Adrenal gland (tissue), 12 donors: ENCODE measurements around the gene ATXN1. TPM values are rescaled to one million over a fixed set of nuclear protein-coding genes. Genes with fewer than 3 reads are reported as not detected.

ENCODE experiments used
- DNase-seq, 7 donors: peaks; one replicate each; pipeline ENCODE4 v3.0.0-alpha.2; 2019 to 2020
- H3K27ac ChIP-seq, 5 donors: fragments of 200-600 bp; sonication (generic) in 4 of 5; 1 replicate in 3 of 5; 2 replicates in 2 of 5; pipeline versions ENCODE4 v1.5.1 to v1.8.0; 2016 to 2020; ENCODE audit warnings: mild to moderate bottlenecking in 1 of 5
- H3K27me3 ChIP-seq: fragments of 200-600 bp; 2 replicates; pipeline ENCODE4 v1.8.0; 2021
- H3K36me3 ChIP-seq, 2 donors: fragments of 200-600 bp; replicated peaks in 1 of 2; 1 replicate in 1 of 2; 2 replicates in 1 of 2; pipeline versions ENCODE4 v1.5.1 to v1.8.0; 2018 to 2022
- H3K4me1 ChIP-seq, 2 donors: fragments of 200-600 bp; replicated peaks in 1 of 2; 1 replicate in 1 of 2; 2 replicates in 1 of 2; pipeline versions ENCODE4 v1.5.1 to v1.8.0; 2018 to 2021
- H3K4me3 ChIP-seq, 4 donors: fragments of 200-600 bp; sonication (generic) in 3 of 4; one replicate each; pipeline ENCODE4 v1.5.1; 2016 to 2018
- H3K9me3 ChIP-seq, 3 donors: fragments of 200-600 bp; sonication (generic) in 1 of 3; replicated peaks in 1 of 3; 1 replicate in 2 of 3; 2 replicates in 1 of 3; pipeline versions ENCODE4 v1.5.1 to v1.8.0; 2016 to 2021
- POLR2A ChIP-seq, 2 donors: fragments of 450-650 bp; IDR thresholded peaks; one replicate each; pipeline ENCODE4 v1.6.1; 2017; ENCODE audit warnings: antibody characterized with exemption in 2 of 2, mild to moderate bottlenecking in 2 of 2, moderate library complexity in 1 of 2
- WGBS, 4 donors: extraction: QIAGEN DNeasy Blood & Tissue Kit in 2 of 4; methylation state at CpG; one replicate each; pipeline versions ENCODE4 v1.1.5 to v1.1.7; 2013 to 2017; 5-methylcytosine and 5-hydroxymethylcytosine counted together
- intact Hi-C, 2 donors: fragments of 100-400 bp; cut with DNase I; formaldehyde crosslinking; loops; one replicate each; pipeline versions ENCODE4 v1.14.1 to v1.15.0; 2022 to 2023
- polyA plus RNA-seq, 3 donors: library from polyadenylated mRNA; stranded (reverse); fragments of 200-250 nt in 2 of 3; fragments of 350-450 nt in 1 of 3; fragmentation: Illumina TruSeq in 1 of 3; extraction: RNeasy Lipid Tissue Mini Kit (QIAGEN cat#74804) in 1 of 3; gene quantifications; one replicate each; pipeline ENCODE4 v1.2.3, GENCODE V29; 2013 to 2014
- total RNA-seq, 9 donors: library from RNA; depleted of rRNA in 4 of 9; stranded (reverse); fragments of >200 nt in 4 of 9; fragments of 120-200 nt in 1 of 9; fragmentation: NEBNext Ultra II Directional in 1 of 9; extraction: Animal tissue kit (Norgen Biotek cat#: 25700) in 1 of 9; gene quantifications; one replicate each; pipeline versions ENCODE4 v1.1.0 to v1.2.4, GENCODE V29; 2013 to 2023
- TF ChIP-seq, protein P1 (sequence below), 6 experiments: fragments of 450-650 bp in 4 of 6; fragments of 200-600 bp in 2 of 6; sonication (generic) in 1 of 6; IDR thresholded peaks; 1 replicate in 5 of 6; 2 replicates in 1 of 6; pipeline versions ENCODE4 v1.5.1 to v1.8.0; 2016 to 2021; ENCODE audit warnings: antibody characterized with exemption in 6 of 6, mild to moderate bottlenecking in 2 of 6, moderate library complexity in 1 of 6
- donor health status: healthy with polysubstance abuse.
- donor health status: Bipolar disorder and iron deficiency.
- donor health status: DM: yes; HTN: yes; CAD: no.
- donor health status: DM: no; HTN: no; CAD: no.
- donor health status: DM: no; HTN: no; CAD: no.
- donor health status: DM: yes; HTN: yes; CAD: no.

ATXN1 gene
- total and polyA plus RNA-seq, 12 donors, result 3.4 to 51.3 (median 25.4) TPM

GRCh38 chr6:16476861-16477260 lies 284.4 kb downstream of the ATXN1 start:
- TF ChIP-seq, protein P1, sequence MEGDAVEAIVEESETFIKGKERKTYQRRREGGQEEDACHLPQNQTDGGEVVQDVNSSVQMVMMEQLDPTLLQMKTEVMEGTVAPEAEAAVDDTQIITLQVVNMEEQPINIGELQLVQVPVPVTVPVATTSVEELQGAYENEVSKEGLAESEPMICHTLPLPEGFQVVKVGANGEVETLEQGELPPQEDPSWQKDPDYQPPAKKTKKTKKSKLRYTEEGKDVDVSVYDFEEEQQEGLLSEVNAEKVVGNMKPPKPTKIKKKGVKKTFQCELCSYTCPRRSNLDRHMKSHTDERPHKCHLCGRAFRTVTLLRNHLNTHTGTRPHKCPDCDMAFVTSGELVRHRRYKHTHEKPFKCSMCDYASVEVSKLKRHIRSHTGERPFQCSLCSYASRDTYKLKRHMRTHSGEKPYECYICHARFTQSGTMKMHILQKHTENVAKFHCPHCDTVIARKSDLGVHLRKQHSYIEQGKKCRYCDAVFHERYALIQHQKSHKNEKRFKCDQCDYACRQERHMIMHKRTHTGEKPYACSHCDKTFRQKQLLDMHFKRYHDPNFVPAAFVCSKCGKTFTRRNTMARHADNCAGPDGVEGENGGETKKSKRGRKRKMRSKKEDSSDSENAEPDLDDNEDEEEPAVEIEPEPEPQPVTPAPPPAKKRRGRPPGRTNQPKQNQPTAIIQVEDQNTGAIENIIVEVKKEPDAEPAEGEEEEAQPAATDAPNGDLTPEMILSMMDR (IDR thresholded peaks at IDR 0.05), result no peak
- TF ChIP-seq POLR2A (IDR thresholded peaks at IDR 0.05), result no peak
- Histone ChIP-seq H3K4me3 (no peak overlapping the region), H3K27me3 (no peaks in the 10 kb centered on the region), H3K27ac (no peak overlapping the region), H3K36me3 (no peaks in the 10 kb centered on the region), H3K4me1 (no peaks in the 10 kb centered on the region), H3K9me3 (no peaks in the 10 kb centered on the region)
- intact Hi-C loops, result no loop called here
- 88 to 91% (median 90%) methylated on average over 7 of the region's 7 CpGs for WGBS, 4 donors
- no peak for DNase-seq

- Histone ChIP-seq H3K27me3 (no peaks in the 10 kb centered on the region), H3K9me3 (no peaks in the 10 kb centered on the region), H3K27ac (no peak overlapping the region), H3K4me1 (no peaks in the 10 kb centered on the region), H3K36me3 (no peaks in the 10 kb centered on the region), H3K4me3 (no peak overlapping the region)
- intact Hi-C loops, result no loop called here
- 98 to 100% (median 100%) methylated on average over 1 of the region's 1 CpG for WGBS, 4 donors
- TF ChIP-seq, protein P1 (IDR thresholded peaks at IDR 0.05), result no peak
- no peak for TF ChIP-seq POLR2A (IDR thresholded peaks at IDR 0.05)
- DNase-seq, result no peak
Measured at GRCh38 chr6:16475494-16475781, 285.8 kb downstream of the ATXN1 start.

DNA sequence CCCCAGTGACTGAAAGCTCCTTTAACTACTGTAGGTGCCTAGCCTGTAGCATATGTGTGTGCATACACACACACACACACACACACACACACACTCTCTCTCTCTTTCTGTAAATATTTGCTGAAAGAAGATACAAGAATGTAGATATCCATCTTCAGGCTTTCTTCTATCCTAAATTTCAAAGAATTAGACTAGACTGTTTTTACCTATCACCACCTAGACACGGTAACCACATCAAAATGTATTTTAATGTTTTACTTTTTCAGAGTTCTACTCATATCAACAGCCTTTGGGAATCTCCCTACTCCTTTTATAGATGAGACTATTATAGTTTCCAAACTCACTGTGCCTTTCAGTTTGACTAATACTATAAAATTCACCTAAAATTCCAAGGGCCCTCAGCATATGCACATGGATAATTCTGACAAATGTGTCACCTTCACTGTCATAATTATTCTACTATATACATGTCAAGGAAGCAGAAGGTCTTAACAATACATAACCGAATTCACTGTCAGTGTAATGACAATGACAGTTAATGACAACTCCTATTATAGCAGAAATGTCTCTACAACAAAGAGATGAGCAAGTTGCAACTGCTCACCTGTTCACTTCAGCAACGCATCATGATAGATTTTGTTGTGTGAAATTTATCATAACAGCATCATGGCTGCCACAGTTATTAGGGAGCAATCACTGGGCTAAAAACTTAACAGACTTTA lies 286.3 kb downstream of the ATXN1 start:
- no peak overlapping the region for H3K4me3 ChIP-seq
- H3K27ac ChIP-seq, result no peak overlapping the region
- no peaks in the 10 kb centered on the region for H3K9me3 ChIP-seq
- no peaks in the 10 kb centered on the region for H3K36me3 ChIP-seq
- H3K4me1 ChIP-seq, result no peaks in the 10 kb centered on the region
- intact Hi-C loops, result no loop called here
- TF ChIP-seq, protein P1 (IDR thresholded peaks at IDR 0.05), result no peak
- no peak for TF ChIP-seq POLR2A (IDR thresholded peaks at IDR 0.05)
- WGBS, 4 donors, result 95 to 98% (median 97%) methylated on average over 3 of the region's 3 CpGs
- no peak for DNase-seq
- H3K27me3 ChIP-seq, result no peaks in the 10 kb centered on the region

DNA sequence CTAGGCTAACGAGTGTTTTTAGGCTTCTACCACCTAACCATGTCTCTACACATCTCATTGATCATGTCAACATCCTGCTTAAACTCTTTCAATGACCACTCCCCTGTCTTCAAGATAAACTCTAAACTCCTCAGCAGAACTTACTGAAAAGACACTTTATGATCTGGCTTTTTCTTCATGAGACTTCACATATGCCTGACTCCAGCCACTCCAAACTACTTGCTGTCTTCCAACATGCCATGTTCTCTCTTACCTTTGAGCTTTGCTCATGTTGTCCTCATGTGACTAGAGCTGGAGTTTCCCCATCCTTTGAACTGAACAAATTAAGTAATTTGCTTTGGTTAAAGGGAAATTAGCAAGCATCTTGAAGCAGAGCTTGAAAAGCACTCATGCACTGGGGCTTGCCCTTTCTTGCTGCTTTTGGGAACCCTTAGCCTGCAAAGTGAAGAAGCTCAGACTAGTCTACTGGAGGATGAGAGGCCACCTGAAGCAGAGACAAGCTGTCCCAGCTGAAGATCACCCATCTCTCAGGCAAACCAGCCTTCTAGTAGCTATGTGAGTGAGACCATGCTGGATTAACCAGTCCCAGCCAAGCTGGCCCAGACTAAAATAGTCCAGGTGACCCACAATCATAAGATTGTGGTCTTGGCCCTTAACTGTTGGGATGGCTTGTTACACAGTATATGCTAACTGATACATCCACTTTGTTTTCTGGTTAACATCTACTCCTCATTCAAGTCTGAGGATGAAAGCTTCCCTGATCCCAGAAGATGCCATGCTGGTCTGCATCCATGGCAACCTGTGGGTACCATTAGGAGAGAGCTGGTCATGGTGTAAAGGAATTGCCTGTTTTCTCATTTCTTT lies 287.1 kb downstream of the ATXN1 start:
- intact Hi-C loops, result no loop called here
- Histone ChIP-seq H3K4me1 (no peaks in the 10 kb centered on the region), H3K4me3 (no peak overlapping the region), H3K27ac (no peak overlapping the region), H3K9me3 (no peaks in the 10 kb centered on the region), H3K36me3 (no peaks in the 10 kb centered on the region), H3K27me3 (no peaks in the 10 kb centered on the region)
- TF ChIP-seq POLR2A (IDR thresholded peaks at IDR 0.05), result no peak
- TF ChIP-seq, protein P1 (IDR thresholded peaks at IDR 0.05), result no peak
- DNase-seq, result no peak
- WGBS, 4 donors, result 85 to 100% (median 94%) methylated on average over 1 of the region's 1 CpG
